GM21360 (cell line): ENCODE results near the gene GBF1.
"Not testable (repeated sequence)": the region's sequence is repeated elsewhere in the genome, so short reads cannot be mapped to it uniquely, and the experiment has no call there.

Source experiments
- ATAC-seq: cut with Tn5 transposase; IDR thresholded peaks from one replicate; pipeline ENCODE4 v1.9.1; 2021; ENCODE audit warnings: mild to moderate bottlenecking, moderate library complexity; ENCODE audit not compliant: unreplicated experiment

Gene GBF1

DNA sequence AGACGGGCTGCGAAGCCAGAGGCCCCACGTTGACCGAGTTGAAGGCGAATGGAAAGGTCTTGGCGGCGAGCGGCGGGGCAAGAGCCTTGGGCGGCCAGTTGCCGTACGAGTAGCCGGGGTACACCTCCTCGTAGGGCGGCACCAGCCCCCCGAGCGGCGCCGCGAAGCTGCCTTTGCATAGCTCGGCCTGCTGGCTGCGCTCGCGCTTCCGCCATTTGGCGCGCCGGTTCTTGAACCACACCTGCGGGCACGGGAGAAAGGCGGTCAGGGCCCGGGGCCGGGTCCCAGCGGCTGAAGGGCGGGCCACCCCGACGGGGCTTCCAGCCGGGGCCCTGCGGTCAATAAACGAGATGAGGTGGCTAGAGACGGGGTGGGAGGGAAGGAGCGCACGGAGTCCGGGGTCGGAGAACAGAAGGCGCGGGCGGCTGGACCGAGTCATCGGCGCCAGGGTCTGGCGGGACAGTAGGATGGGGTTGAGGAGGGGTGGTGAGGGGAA is 14.4 kb upstream of the GBF1 start:
- no peak for ATAC-seq

DNA sequence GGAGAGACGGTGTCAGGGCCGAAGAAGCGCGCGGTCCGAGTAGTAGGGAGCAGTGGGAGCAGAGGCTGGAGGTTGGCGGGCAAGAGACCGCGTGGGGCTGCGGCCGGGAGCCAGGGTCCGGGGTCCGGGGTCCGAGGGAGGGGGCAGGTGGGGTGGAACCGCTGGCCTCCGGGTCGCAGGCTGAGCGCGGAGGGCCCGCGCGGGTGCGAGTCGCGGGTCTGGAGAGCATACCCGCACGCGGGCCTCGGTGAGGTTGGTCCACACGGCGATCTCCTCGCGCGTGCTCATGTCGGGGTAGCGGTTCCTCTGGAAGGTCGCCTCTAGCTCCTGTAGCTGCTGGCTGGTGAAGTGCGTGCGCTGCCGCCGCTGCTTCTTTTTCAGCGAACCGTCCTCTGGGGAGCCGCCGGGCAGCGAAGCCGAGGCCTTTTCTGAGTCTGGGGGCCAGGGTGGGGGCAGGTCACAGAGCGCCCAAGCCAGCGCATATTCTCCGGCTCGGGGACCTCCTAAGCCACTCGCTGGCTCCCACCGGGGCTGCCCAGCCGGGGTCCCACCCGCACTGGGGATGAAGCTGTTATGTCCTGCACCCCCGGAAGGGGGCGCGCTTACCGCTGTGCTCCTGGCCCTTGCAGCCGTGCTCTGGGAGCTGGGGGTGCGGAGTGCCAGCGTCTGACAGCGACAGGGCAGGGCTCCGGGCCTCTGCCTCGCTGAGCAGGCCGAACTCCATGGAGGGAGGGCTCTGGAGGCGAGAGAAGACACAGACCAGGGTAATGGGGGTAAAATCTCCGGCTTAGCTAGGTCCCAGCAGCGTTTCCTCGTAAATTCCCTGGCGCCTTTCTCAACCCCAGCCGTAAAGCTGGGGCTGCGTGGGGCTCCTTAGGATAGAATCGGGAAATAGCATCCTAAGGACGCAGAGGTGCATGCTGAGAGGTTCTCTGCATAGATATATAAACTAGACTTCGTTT is 13.7 kb upstream of the GBF1 start:
- ATAC-seq: no peak

DNA sequence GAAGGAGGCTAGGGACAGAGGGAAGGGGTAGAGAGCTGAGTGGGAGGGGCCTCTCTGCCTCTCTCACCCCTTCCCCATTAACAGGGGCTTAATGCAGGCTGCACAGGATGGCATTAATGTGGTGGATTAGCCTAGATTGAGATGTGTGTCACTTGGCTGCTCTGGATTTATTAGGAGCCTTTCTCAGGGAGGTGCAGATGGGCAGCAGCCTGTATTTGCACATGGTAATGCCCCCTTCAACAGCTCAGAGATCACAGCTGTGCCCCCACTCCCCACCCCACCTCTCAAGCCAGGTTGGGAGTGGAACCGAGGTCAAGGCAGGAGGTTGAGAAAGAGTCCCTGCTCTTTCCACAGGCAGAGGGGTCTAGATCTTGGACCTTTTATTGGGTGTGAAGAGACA is 11.3 kb upstream of the GBF1 start:
- ATAC-seq: no peak

GRCh38 chr10:102234888-102235597 is 10.3 kb upstream of the GBF1 start:
- ATAC-seq: no peak

DNA sequence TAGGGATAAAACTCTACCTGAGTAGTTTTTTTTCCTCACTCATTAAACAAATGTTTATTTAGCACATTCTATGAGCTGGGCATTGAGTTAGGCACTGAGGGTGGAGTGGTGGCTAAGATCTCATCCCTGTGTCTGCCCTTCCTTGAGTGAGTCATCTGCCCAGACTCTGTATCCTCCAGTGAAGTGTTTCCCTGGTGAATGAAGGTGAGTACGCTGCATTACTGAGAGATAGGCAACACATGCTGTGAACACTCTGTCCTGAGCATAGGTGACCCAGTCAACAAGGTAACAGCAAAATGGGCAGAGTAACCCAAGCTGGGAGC is 9.8 kb upstream of the GBF1 start:
- no peak for ATAC-seq

DNA sequence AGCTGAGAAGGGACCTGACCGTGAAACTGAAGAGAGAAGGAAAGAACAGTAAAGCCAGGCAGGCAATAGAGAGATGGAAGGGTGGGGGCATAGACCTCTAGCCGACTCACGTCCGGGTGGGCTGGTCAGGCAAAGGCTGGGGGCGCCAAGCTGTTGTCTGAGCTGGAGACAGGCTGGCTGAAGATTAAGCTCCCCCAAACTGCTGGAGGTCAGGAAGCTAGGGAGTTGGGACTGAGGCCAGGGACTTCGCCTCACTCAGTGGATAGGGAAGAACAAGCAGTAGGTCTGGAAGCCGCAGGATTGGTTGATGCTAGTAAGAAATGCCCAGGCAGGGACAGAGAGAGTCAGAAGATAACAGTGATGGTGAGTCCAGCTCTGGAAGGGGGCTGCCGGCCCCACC is 9.3 kb upstream of the GBF1 start:
- ATAC-seq: no peak

- ATAC-seq: no peak
Measured at GRCh38 chr10:102237711-102238252, 7.5 kb upstream of the GBF1 start.

- no peak for ATAC-seq
Measured at GRCh38 chr10:102240467-102241031, 4.8 kb upstream of the GBF1 start.

GRCh38 chr10:102241032-102241443 is 4.3 kb upstream of the GBF1 start:
- no peak for ATAC-seq

- peak; percentile 35 for ATAC-seq
Measured at GRCh38 chr10:102241444-102242117, 3.8 kb upstream of the GBF1 start, which contains the start of gene PITX3. PITX3 (minus strand) TSS chr10:102241512; CDS start chr10:102232080, 9,432 bp downstream.

DNA sequence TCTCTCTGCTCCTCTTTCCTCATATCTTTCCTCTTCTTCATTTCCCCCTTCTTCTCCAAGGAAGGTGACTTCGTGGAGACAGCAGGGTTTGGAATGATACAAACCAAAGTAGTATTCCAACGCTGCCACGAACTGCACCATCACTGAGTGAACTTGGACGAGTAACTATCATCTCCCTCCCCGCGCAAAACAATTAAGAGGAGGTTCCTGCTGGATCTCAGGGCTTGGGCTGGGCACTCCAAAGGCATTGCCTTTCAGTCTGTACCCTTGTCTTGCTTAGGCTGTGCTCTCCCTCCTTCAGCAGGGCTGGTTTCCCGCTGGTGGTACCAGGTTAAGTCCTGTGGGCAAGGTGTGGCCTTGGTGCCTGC is 3.2 kb upstream of the GBF1 start:
- ATAC-seq: no peak

GRCh38 chr10:102243309-102243708 is 2.0 kb upstream of the GBF1 start:
- ATAC-seq: no peak

GRCh38 chr10:102245932-102246251 is 560 bp downstream of the GBF1 start:
- ATAC-seq: no peak

DNA sequence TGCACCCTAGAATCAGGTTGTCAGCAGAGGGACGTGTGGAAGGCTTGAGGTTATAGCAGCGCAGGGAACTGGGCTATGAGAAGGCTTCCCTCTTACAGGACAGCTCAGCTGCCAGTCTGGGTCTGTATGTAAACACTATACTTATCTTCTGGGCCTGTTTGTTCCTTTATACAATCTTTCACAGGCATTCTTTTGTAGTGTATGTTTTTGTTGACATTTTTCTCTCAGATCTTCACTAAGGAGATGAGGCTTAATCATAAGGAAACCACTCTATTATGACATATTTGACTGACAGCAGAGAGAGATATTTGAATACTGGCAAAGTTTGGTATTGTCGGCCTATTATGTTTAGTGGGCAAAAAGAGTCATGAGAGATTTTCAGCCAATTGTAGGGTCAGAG is 929 bp downstream of the GBF1 start:
- no peak for ATAC-seq

DNA sequence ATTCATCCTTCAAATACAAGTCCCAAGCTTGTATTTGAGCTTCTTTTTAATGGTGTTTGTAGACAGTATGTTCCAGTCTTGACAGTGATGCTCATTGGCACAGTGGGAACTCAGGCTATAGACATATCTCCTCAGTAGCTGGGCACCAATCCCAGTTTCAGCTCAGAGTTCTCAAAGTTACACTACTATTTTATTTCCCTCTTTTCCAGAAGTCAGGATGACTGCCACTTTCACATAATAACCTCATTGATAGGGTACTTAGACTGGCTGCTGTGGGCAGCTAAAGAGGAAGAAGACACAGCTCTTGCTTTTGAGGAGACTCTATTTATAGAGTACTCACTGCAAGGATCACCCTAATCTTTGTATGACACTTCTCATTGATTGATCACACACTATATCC is 2.4 kb downstream of the GBF1 start:
- no peak for ATAC-seq

- not testable (repeated sequence) for ATAC-seq
Measured at GRCh38 chr10:102252508-102252907, 7.2 kb downstream of the GBF1 start.

DNA sequence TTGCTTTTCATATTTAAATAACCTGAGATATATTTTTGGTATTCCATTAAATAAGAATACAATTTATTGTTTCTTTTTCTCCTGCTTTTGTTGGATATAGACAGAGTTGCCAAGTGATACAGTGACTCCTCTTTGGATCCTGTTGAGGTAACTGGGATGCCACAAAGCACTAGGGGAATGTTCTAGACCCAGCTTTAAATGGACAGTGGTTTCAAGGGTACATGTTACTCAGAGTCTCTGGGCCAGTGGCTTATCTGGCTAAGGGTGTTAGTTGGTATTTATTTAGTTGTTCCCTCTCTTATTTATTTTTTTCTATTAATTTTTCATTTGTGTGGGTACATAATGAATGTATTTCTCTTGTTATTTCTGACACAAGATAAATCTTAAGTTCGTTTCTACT is 9.1 kb downstream of the GBF1 start:
- ATAC-seq: no peak

GRCh38 chr10:102255404-102255803 is 10.1 kb downstream of the GBF1 start:
- ATAC-seq: no peak

DNA sequence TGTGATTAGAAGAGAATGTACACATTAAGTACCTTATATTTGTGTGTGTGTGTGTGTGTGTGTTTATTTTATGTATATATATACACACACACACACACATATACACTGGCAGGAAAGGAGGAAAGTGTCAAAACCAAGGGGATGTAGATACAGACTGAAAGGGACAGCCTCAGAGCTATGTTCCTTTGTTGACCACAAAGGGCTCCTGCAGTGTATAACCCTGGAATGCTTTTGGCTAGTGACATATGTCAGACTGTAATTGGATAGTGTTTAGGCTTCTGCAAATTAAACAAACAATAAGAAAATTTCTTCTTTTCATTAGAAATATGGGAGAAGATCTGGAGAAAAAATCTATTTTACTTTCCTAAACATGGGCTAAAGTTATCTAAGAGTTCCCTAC is 15.9 kb downstream of the GBF1 start:
- no peak for ATAC-seq

- no peak for ATAC-seq
Measured at GRCh38 chr10:102261842-102262241, 16.5 kb downstream of the GBF1 start.

- no peak for ATAC-seq
Measured at GRCh38 chr10:102262744-102263370, 17.5 kb downstream of the GBF1 start.
